HG03442 (cell line): Measurements from ENCODE around the gene DOCK9.

Experiments used
- ATAC-seq: cut with Tn5 transposase; IDR thresholded peaks from one replicate; pipeline ENCODE4 v1.9.1; 2021; ENCODE audit warnings: mild to moderate bottlenecking, moderate library complexity; ENCODE audit not compliant: unreplicated experiment

DOCK9 gene

DNA sequence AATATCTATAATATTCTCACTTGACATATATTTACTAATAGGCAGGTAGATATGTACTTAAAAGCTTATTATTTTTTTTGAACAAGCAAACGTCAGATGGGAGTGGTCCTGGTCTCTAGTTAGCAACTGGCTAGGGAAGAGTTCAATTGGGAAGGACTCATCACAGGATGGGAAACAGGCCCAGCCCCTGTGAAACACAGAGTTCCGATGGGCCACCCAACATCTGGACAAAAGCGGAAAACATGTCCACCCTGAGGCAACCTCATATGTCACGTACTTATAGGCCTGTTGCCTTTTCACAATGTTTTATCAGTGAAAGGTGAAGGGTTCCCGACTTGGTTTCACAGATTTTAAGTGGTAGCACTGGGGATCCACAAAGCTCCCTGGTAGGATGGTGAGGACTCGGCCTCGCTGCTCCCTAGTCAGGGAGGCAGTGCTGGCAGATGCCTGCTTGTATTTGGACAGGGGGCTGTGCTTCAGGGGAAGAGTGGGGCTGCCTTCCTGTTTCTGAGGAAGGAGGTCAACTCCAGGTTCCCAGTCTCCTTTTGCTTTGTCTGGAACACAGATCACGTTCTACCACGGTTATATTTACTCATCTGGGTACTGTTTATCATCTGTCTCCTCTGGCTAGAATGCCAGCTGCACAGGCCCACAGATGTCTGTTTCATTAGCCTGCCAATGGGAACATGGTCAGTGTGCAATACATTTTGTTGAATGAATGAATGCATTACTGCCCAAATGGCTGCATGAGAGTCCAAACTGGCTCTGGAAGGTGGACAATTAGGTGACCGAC is 176.0 kb downstream of the DOCK9 start:
- no peak for ATAC-seq

DNA sequence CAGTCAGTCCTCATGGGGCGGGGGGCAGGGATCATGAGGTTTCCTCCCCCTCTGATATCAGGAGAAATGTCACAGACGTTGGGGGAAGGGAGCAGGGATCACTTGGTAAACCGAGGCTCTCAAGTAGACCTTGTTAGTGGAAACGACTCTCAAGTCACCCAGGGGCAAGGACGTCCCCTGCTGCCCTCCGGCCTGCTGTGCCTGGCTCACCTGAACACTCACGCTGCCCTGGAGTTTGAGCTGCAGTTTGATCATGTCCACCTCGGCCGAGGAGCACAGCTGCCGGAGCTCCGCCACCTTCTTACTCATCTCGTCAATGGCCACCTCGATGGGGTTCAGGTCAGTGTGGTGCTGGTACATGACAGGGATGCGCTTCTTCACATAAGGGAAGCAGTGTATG is 177.8 kb downstream of the DOCK9 start:
- no peak for ATAC-seq

DNA sequence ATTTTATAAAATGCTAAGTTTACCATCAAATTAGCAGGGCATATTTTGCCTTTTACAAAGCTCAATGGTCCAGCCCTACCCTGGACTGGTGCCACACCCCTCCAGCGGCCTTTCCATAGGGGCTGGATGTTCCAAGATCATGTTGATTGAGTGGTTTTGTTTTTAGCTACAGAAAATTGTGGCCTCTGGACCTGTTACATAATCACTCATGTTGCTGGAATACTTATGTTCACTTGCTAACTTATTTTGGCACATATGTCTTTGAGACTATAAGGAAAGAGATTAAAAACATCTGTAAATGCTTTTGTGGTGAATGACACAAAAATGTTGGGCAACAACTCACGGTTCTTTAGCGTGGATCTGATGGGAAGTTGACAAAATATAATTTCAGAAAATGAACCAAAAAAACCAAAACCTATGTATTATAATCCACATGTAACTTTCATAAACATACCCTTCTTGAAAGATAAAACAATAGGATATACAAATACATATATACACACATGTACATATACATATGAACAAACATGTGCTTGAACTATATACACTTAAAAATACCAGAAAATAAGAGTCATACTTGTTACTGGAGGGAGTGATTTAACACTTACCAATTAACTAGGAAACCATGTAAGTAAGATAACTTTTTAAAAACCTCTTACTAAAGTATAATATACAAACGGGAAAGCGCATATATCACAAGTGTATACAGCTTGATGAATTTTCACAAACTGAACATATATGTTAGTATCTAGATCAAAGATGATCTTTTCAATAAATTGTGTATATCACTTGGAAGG is 178.8 kb downstream of the DOCK9 start:
- ATAC-seq: no peak

DNA sequence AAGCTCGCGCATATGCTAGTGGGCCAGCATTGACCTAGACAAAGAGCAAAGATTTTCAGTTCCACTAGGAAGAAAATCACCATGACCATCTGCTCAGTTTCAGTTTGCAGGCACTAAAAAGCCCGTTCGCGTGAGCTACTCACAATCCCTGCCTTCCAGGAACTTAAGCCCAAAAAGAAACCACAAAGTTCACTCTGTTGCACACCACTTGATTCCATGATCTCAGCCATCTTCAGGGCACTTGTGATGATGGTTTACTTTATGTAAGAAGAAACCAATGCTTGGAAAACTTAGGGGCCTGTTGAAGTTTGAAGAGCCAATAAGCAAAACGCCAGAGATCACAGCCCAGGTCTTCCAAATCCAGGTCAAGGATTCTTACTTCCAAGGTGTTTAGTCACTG is 180.4 kb downstream of the DOCK9 start:
- ATAC-seq: no peak

DNA sequence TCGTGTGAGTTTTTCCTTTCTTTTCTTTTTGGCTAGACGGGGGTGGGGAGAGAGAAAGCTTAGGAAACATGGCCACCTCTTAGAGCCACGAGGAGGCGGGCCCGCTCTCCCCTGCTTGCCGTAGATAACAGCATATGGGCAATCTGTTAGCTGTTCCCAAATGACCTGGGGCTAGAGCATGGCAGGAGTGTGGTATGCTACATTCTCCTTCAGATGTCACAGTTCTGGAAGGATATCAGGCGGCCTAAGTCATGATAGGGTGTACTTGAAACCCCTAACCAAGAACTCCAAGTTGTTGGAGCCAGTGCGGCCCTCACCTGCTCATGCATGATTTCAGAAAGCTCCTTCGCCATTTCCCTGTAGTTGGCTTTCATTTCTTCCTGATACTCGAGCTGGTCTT is 181.1 kb downstream of the DOCK9 start:
- ATAC-seq: no peak

DNA sequence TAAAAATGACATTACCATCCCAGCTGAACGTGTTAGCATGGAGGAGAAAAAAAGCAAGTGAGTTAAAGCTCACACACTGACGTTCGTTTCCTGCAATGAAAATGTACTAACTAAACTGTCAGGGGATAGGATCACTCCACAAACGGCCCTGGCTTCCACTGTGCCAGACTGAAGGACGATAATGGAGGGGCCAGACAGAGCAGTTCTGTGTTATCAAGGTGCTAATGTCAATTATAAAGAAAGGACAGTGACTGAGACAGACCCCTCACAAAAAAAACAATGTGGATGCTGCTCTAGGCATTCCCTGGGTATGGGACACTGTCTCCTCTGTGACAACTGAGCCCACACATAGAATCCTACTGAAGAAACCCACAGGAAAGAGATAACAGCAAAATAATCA is 181.7 kb downstream of the DOCK9 start:
- no peak for ATAC-seq

DNA sequence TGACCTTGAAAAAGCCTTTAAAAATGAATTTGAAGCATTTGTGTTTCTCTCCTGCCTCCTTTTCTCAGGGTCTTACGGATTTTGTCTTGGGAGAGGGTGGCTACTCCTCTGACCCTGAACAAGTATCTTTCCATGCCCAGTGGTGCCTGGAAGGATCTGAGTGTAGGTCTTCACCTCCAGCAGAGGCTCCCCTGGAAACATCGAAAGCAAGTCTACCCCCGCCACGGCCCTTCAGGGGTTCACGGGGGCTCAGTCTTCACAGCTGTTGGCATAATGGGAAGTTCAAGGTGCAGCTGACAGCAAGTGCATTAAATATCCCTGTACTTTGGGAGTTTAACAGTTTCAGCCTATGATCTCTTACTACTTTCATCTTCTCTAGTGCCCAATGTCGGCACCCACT is 182.6 kb downstream of the DOCK9 start:
- no peak for ATAC-seq

DNA sequence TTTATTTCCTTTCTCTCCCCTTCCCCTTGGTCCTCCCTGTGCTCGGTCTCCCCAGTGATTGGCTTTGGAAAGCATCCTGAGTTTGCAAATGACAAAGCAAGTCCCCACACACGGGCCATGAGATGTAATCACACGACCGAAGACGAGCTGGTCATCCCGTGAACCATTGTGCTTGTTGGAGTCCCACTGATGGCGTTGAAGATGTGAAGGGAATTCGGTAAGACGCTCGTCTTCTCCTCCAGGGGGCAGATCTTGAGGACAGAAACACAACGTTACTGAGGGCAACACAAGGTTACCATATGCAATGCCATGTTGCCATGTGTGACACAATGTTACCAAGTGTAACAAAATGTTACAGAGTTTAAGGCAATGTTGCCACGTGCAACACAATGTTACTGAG is 183.4 kb downstream of the DOCK9 start:
- ATAC-seq: no peak

DNA sequence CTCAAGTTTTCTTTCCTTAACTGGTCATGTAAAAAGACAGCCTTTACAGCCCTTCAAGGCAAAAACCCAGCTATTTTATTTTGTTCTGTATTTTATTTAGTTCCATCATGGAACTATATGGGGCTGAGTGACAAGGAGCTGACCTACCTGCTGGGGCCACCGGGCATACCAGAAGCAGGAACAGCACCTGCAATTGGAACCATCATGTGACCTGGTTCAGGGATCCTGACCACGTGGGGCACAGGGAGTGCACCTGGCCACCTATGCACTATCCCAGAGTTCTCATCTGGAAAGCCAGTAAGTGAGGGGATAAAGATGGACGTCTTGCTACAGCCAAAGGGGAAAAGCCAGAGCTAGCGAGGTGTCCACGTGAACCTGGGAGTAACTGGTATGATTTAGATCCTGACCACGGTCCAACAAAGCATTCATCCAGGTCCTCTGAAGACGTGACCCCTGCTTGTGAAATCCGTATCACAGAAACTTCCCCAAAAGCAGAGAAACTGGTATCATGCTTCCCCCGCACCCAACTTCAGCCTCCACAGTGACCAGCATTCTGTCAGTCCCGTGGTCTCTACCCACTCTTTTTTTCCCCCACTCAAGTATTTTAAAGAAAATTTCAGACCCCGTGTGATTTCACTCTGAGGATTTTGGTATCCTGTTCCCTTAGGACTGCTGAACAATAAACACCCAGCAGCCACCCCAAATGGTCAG is 184.9 kb downstream of the DOCK9 start:
- no peak for ATAC-seq

DNA sequence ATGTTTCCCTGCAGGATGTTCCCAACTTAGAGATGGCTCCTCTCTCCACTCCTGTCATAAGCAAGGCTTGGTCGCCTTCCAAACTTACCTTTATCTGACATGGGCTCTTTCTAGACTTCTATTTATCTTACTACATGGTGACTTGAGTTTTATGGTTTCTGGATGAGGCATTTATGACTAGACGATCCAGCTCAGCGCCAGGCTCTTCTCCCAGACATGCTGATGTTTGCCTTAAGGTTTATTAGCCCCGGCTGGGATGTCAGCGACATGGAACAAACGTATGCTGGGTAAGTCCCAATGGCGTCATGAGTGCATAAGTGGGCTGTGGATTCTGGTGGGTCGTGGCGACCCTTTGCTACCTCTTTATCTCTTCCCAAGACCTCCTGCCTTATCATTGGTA is 185.5 kb downstream of the DOCK9 start:
- no peak for ATAC-seq

DNA sequence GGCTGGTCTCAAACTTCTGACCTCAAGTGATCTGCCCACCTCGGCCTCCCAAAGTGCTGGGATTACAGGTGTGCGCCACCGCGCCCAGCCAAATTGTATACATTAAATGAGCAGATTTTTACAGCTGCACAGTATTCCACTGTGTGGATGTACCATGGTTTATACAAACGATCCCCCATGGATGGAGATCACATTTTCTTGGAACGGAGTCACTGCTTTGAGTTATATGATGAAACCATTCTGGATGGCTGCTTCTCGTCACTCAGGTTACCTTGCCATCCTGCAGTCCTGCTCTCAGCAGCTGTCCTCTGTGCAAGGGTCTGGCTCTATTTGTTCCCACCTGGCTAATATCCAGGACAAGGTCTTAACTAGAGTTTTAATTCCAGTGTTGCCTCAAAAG is 186.3 kb downstream of the DOCK9 start:
- no peak for ATAC-seq

DNA sequence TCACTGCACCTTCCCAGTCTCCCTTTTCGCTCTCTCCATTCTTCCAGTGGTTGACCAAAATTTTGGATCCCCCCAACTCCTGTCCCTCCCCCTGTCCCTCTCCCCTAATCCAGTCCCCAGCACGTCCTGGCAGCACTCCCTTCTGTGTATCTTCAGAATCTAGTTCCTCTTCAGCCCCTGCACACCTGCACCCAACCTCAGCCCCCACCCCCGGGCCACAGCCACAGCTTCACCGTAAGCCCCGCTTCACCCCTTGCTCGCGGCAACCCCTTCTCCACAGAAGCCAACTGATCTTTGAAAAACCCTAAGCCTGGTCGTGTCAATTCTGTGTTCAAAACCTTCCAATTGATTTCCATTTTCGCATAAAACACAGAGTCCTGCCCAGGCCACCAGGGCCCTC is 189.9 kb downstream of the DOCK9 start:
- no peak for ATAC-seq

DNA sequence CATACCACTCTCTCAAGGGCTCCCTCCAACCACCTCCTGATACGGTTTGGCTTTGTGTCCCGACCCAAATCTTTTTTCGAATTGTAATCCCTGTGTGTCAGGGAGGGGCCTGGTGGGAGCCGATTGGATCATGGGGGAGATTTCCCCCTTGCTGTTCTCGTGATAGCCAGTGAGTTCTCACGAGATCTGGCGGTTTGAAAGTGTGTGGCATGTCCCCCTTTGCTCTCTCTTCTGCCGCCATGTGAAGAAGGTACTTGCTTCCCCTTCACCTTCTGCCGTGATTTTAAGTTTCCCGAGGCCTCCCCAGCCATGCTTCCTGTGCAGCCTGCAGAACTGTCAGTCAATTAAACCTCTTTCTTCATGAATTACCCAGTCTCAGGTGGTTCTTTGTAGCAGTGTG is 190.7 kb downstream of the DOCK9 start:
- ATAC-seq: no peak

DNA sequence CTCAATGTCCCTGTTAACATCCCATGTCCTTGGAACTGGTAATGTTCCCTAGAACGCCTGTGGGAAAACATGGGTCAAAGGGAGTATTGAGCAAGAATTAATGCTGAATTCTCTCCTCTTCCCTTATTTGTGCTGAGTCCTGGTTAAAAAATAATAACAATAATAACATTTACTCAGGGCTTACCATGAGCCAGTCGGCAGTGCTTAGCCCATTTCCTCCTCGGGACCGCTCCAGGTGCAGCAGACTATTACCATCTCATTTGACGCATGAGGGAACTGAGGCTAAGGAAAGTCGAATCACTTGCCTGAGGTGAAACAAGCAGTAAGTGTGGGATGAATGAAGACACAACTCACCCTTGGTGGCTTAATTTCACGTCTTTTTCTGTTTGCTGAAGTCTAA is 191.8 kb downstream of the DOCK9 start:
- ATAC-seq: no peak

DNA sequence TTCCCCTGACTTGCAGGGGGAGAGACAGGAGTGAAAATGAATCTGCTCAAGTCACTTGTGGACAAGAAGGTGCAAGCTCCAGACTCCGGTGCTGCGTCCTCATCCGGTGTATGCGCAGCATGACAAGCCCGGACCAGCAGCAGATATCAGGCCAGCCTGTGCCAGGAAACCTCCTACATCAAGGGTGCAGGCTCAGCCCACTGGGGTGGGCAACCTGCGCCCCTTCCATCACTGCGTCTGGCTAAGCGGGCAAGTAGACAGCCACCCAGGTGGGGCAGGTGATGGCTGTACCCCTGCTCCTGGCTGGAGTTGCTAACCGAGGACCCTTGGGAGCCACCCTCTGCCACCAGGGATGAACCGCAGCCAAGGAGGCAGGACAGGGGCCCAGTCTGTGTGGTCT is 192.5 kb downstream of the DOCK9 start:
- no peak for ATAC-seq

DNA sequence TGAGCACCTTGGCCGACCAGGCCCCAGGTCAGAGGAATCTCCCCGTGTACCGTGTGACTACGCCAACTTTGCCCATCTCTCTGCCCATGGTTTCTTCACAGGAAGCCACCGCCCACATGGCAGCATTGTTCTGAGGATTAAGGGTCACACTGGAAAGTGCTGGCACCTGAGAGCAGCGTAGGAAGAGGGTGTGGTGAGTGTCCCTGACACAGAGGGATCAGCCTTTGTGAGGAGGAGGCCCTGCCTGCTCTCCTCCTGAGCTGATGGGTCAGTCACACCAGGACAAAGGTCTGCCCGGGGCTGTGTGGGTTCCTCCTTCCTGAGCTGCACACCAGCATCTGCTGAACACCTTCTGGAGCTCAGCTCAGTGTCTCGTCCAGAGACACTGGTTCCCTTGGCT is 193.2 kb downstream of the DOCK9 start:
- no peak for ATAC-seq

DNA sequence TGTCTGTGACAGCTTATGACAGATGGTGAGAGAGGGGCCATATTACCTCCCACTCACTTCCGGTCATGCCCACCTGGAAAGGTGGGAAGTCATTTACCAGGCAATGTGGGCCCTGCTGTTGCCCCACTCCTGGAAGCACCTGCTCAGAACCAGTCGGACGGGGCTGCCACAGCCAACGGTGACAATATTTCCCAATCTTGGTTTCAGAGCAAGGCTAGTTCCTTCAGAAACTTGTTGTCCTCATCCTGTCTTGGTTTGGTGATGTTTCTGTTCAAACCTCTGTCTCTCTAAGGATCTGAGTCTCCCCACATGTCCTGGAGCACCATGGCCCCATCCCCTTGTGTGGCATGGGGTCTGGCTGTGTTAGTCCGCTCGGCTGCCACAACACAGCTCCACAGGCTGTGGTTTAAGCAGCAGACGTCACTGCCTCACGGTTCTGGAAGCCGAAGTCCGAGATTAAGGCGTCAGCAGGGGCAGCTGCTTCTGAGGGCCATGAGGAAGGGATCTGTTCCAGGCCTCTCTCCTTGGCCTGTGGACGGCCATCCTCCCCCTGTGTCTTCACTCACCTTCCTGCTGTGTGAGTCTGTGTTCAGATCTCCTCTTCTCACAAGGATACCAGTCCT is 193.9 kb downstream of the DOCK9 start:
- ATAC-seq: no peak

DNA sequence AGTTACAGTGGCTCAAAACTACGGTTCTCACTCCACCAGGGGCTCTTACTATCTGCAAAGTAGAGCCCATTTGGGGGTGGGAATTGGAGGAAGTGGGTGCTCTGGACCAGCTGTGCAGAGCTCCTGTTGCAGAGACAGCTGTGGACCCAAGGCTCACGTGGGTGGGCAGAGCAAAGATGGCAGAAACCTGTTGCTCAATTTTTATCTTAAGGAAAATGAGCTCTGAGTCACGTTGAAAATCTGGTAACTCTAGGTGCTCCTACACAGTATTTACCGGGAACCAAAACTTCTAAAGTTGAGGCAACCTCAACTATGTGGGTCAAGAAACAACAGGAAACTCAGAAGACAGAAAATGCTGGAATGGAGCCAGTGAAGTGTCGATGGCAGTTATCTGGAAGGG is 195.2 kb downstream of the DOCK9 start:
- no peak for ATAC-seq

DNA sequence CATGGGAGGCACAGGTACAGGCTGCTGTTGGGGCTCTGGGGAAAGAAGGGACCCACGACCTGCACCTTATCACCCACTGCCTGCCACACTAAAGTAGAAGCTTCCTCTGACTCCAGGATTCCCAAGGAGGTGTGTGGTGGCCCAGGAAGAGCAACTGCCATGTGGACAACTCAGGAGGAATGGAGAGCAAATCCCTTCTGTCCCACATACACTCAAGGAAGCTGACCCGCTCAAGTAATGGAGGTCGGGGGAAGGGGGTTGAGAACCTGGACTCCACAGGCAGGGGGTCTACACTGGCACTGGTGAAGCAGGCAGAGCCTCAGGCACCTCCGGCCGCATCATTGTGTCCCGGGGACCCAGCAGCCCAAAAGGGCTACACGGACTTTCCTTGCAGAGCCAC is 196.0 kb downstream of the DOCK9 start:
- ATAC-seq: no peak

DNA sequence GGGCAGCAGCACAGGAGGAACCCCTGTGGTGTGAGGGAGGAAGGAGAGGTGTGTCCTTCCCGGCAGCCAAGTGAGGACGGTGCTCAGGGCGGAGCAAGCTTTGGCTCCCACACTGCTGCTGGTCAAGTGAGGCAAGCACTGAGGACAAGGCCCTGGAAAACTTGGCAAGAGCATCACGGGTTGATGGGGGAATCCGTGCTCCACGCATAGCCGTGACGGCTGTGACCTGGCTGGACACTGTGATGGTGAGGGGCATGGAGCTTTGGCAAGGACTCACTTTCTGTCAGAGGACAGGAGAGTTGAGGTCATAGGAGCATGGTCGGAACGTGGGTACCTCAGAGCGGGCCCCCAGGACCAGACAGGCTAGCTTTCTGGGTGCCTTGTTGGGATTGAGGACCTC is 196.4 kb downstream of the DOCK9 start:
- ATAC-seq: no peak

DNA sequence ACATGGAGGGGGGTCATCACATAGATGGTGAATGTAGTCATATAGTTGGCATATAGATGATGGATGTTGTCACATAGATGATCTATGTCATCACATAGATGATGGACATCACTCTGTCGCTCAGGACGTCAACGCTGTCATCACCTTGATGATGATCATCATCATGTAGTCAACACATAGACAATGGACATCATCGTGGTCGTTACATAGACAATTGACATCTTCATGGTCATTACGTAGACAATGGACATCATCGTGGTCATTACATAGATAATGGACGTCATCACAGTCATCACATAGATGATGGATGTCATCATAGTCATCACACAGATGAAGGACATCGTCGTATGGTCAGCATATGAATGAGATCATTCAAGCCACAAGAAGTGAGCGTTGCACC is 196.8 kb downstream of the DOCK9 start:
- ATAC-seq: no peak
